H1 (cell line): ENCODE measurements around the gene LRRC19. TPM values are rescaled to one million over a fixed set of nuclear protein-coding genes. Genes with fewer than 3 reads are reported as not detected.

ENCODE experiments used
- FOSL1 ChIP-seq: IDR thresholded peaks from 2 replicates; pipeline ENCODE4 v1.6.1; 2011; ENCODE audit warnings: mild to moderate bottlenecking, low read depth, low read length, moderate library complexity; ENCODE audit not compliant: insufficient read depth
- SAP30 ChIP-seq: fragments of 300-600 bp; sonication (generic); IDR thresholded peaks from 2 replicates; pipeline ENCODE4 v1.7.1; 2012; ENCODE audit warnings: low read length, moderate library complexity, mild to moderate bottlenecking, inconsistent platforms; ENCODE audit not compliant: insufficient read depth, insufficient replicate concordance
- SIRT6 ChIP-seq: IDR thresholded peaks from one replicate; pipeline ENCODE4 v1.7.1; 2012; ENCODE audit warnings: low read length, inconsistent platforms
- SP1 ChIP-seq: IDR thresholded peaks from 2 replicates; pipeline ENCODE4 v1.6.1; 2011; ENCODE audit warnings: low read depth, low read length
- SP2 ChIP-seq: IDR thresholded peaks from 2 replicates; pipeline ENCODE4 v1.6.1; 2012; ENCODE audit warnings: mild to moderate bottlenecking, low read length, inconsistent platforms
- TBP ChIP-seq: IDR thresholded peaks from 2 replicates; pipeline ENCODE4 v1.6.1; 2011; ENCODE audit warnings: low read depth, low read length, improper control_type of control experiment
- polyA plus RNA-seq, 7 experiments: library from polyadenylated mRNA; depleted of rRNA in 3 of 7; stranded (reverse) in 5 of 7; unstranded in 2 of 7; fragments of >200 nt in 5 of 7; fragments of 200-250 nt in 2 of 7; gene quantifications; 1 replicate in 5 of 7; 2 replicates in 1 of 7; 4 replicates in 1 of 7; pipeline versions ENCODE4 v1.2.1 to v1.2.3, GENCODE V29; 2011 to 2013; ENCODE audit warnings: missing spikeins in 2 of 7, mixed read lengths in 2 of 7
- total RNA-seq: library from RNA; stranded (reverse); fragmentation: NEBNext Ultra II Directional; extraction: Animal tissue kit (Norgen Biotek cat#: 25700); gene quantifications from 2 replicates; pipeline ENCODE4 v1.2.1, GENCODE V29; 2021

LRRC19 gene
- total and polyA plus RNA-seq, 2 of the 8 experiments (the other 6 are each of a cell fraction or from before 2014, with no cell fraction given), result not detected

GRCh38 chr9:27043176-27043575 lies 37.7 kb upstream of the LRRC19 start (continued):
- TF ChIP-seq SP2 (no peak), SP1 (no peak), TBP (no peak), SIRT6 (no peak), FOSL1 (no peak), SAP30 (no peak)
